SK-N-SH (cell line): ENCODE results near the gene MLXIP. TPM values are rescaled to one million over a fixed set of nuclear protein-coding genes. Genes with fewer than 3 reads are reported as not detected.

Source experiments
- CTCF ChIA-PET: fragments of 300-600, 350-600 bp; formaldehyde crosslinking; extraction: SDS; loops from one replicate; lab custom pipeline; 2021; lab: Yijun Ruan, JAX
- POLR2A ChIA-PET: fragments of 350-600 bp; sonication (Branson Sonifier 250); formaldehyde crosslinking; extraction: SDS; loops from one replicate; lab custom pipeline; 2020; ENCODE audit warnings: antibody characterized with exemption, inconsistent platforms; lab: Yijun Ruan, JAX
- DNase-seq: peaks from one replicate; pipeline ENCODE4 v3.0.0; 2012
- H2AFZ ChIP-seq: fragments of 200-600 bp; sonication (generic); 2 replicates; pipeline ENCODE4 v1.8.1; 2016; ENCODE audit warnings: antibody characterized with exemption, mild to moderate bottlenecking, low read depth
- H3F3A ChIP-seq: fragments of 200-600 bp; sonication (generic); replicated peaks from 2 replicates; pipeline ENCODE3; 2016; ENCODE audit warnings: antibody characterized with exemption, mild to moderate bottlenecking; ENCODE audit not compliant: insufficient read depth
- H3K27ac ChIP-seq, 2 experiments: fragments of 200-500 bp in 1 of 2; fragments of 200-600 bp in 1 of 2; sonication (Bioruptor generic) in 1 of 2; sonication (generic), shearing (Covaris generic) in 1 of 2; 2 replicates each; pipeline versions ENCODE4 v1.5.1 to v1.6.1; 2014 to 2016; ENCODE audit warnings: low read depth in 2 of 2, inconsistent platforms in 1 of 2, low read length in 1 of 2, mild to moderate bottlenecking in 1 of 2, mixed read lengths in 1 of 2
- H3K27me3 ChIP-seq: fragments of 200-600 bp; sonication (generic), shearing (Covaris generic); 2 replicates; pipeline ENCODE4 v1.6.1; 2016; ENCODE audit warnings: mixed run types; ENCODE audit not compliant: insufficient read depth
- H3K36me3 ChIP-seq, 2 experiments: fragments of 200-500 bp in 1 of 2; fragments of 200-600 bp in 1 of 2; sonication (Bioruptor generic) in 1 of 2; sonication (generic) in 1 of 2; replicated peaks in 1 of 2; 2 replicates each; pipeline versions ENCODE3 to v1.5.1; 2014 to 2016; ENCODE audit warnings: low read length in 1 of 2, mild to moderate bottlenecking in 1 of 2; ENCODE audit not compliant: insufficient read depth in 2 of 2, control insufficient read depth in 1 of 2
- H3K4me1 ChIP-seq, 2 experiments: fragments of 200-500 bp in 1 of 2; fragments of 200-600 bp in 1 of 2; sonication (Bioruptor generic) in 1 of 2; sonication (generic), shearing (Covaris generic) in 1 of 2; 2 replicates each; pipeline versions ENCODE4 v1.5.1 to v1.6.1; 2014 to 2016; ENCODE audit warnings: low read depth in 1 of 2, low read length in 1 of 2, mixed run types in 1 of 2; ENCODE audit not compliant: insufficient read depth in 2 of 2, control insufficient read depth in 1 of 2
- H3K4me2 ChIP-seq: fragments of 200-600 bp; sonication (generic), shearing (Covaris generic); 2 replicates; pipeline ENCODE4 v1.6.1; 2017; ENCODE audit warnings: mixed run types
- H3K4me3 ChIP-seq, 2 experiments: fragments of 200-500 bp in 1 of 2; fragments of 200-600 bp in 1 of 2; sonication (Bioruptor generic) in 1 of 2; sonication (generic), shearing (Covaris generic) in 1 of 2; 2 replicates each; pipeline versions ENCODE4 v1.5.1 to v1.8.1; 2014 to 2016; ENCODE audit warnings: low read depth in 2 of 2, inconsistent platforms in 1 of 2, low read length in 1 of 2, mild to moderate bottlenecking in 1 of 2, mixed read lengths in 1 of 2, moderate library complexity in 1 of 2
- H3K79me2 ChIP-seq: fragments of 200-600 bp; sonication (generic); 2 replicates; pipeline ENCODE4 v1.8.1; 2017; ENCODE audit warnings: mild to moderate bottlenecking; ENCODE audit not compliant: insufficient read depth
- H3K9ac ChIP-seq: fragments of 200-600 bp; sonication (generic); 2 replicates; pipeline ENCODE4 v1.6.1; 2017; ENCODE audit warnings: mixed run types
- H3K9me2 ChIP-seq: fragments of 200-600 bp; sonication (generic); 2 replicates; pipeline ENCODE4 v1.6.1; 2017; ENCODE audit warnings: mixed run types
- H3K9me3 ChIP-seq: fragments of 200-600 bp; sonication (generic); 2 replicates; pipeline ENCODE4 v1.6.1; 2017; ENCODE audit warnings: mixed run types, mild to moderate bottlenecking, moderate library complexity
- H4K20me1 ChIP-seq: fragments of 200-600 bp; sonication (generic); 2 replicates; pipeline ENCODE4 v1.6.1; 2017; ENCODE audit warnings: mild to moderate bottlenecking, mixed run types; ENCODE audit not compliant: insufficient read depth
- CHD2 ChIP-seq: fragments of 150-350 bp; IDR thresholded peaks from 2 replicates; pipeline ENCODE4 v1.6.1; 2018; ENCODE audit warnings: low read length; ENCODE audit not compliant: partially characterized antibody
- EP300 ChIP-seq, 2 experiments: IDR thresholded peaks; 2 replicates each; pipeline versions ENCODE4 v1.4.0 to v1.6.1; 2012; ENCODE audit warnings: borderline replicate concordance in 1 of 2, low read depth in 1 of 2, low read length in 1 of 2
- FOSL2 ChIP-seq: IDR thresholded peaks from 2 replicates; pipeline ENCODE4 v1.4.0; 2012; ENCODE audit warnings: low read depth, mild to moderate bottlenecking, moderate library complexity, borderline replicate concordance
- FOXJ3 ChIP-seq: sonication (generic); formaldehyde crosslinking; IDR thresholded peaks from 2 replicates; pipeline ENCODE4 v1.5.1; 2020; ENCODE audit warnings: mild to moderate bottlenecking, missing genetic modification reagents
- FOXM1 ChIP-seq: IDR thresholded peaks from 2 replicates; pipeline ENCODE4 v1.4.0; 2012; ENCODE audit warnings: low read depth, mild to moderate bottlenecking
- GABPA ChIP-seq: IDR thresholded peaks from 2 replicates; pipeline ENCODE4 v1.4.0; 2012; ENCODE audit warnings: low read depth, mild to moderate bottlenecking
- JUND ChIP-seq: IDR thresholded peaks from 2 replicates; pipeline ENCODE4 v1.4.0; 2012
- MAX ChIP-seq: IDR thresholded peaks from 2 replicates; pipeline ENCODE4 v1.4.0; 2012; ENCODE audit warnings: low read depth
- MXI1 ChIP-seq: IDR thresholded peaks from 2 replicates; pipeline ENCODE4 v1.6.1; 2012; ENCODE audit warnings: mild to moderate bottlenecking, low read depth, low read length, improper control_type of control experiment
- NFIC ChIP-seq: IDR thresholded peaks from 2 replicates; pipeline ENCODE4 v1.4.0; 2012; ENCODE audit warnings: borderline replicate concordance
- NRF1 ChIP-seq: IDR thresholded peaks from 2 replicates; pipeline ENCODE4 v1.6.1; 2012; ENCODE audit warnings: low read depth, mild to moderate bottlenecking, low read length
- RCOR1 ChIP-seq: fragments of 150-350 bp; IDR thresholded peaks from 2 replicates; pipeline ENCODE4 v1.6.1; 2017; ENCODE audit warnings: antibody characterized with exemption, low read length
- TCF12 ChIP-seq: IDR thresholded peaks from 2 replicates; pipeline ENCODE4 v1.4.0; 2012
- TEAD4 ChIP-seq: IDR thresholded peaks from 2 replicates; pipeline ENCODE4 v1.4.0; 2012; ENCODE audit warnings: mild to moderate bottlenecking, borderline replicate concordance; ENCODE audit not compliant: insufficient read depth
- WGBS: methylation state at CpG from one replicate; pipeline ENCODE4 v1.1.6; 2017; ENCODE audit warnings: low lambda C conversion rate; 5-methylcytosine and 5-hydroxymethylcytosine counted together
- polyA plus RNA-seq, 3 experiments: library from polyadenylated mRNA; depleted of rRNA; stranded (reverse); fragments of >200 nt; gene quantifications; 2 replicates each; pipeline ENCODE4 v1.2.3, GENCODE V29; 2012
- TF ChIP-seq, protein P1 (sequence below): IDR thresholded peaks from 2 replicates; pipeline ENCODE4 v1.4.0; 2012; ENCODE audit warnings: low read depth, borderline replicate concordance
- TF ChIP-seq, protein P2 (sequence below): fragments of 150-350 bp; IDR thresholded peaks from 2 replicates; pipeline ENCODE4 v1.6.1; 2016; ENCODE audit warnings: mild to moderate bottlenecking, low read depth, low read length
- TF ChIP-seq, protein P3 (sequence below): IDR thresholded peaks from 2 replicates; pipeline ENCODE4 v1.6.1; 2012; ENCODE audit warnings: mild to moderate bottlenecking, low read depth, low read length, moderate library complexity

The MLXIP gene
- polyA plus RNA-seq, 1 of the 3 experiments (the other 2 are of a cell fraction): 11.0 TPM

DNA sequence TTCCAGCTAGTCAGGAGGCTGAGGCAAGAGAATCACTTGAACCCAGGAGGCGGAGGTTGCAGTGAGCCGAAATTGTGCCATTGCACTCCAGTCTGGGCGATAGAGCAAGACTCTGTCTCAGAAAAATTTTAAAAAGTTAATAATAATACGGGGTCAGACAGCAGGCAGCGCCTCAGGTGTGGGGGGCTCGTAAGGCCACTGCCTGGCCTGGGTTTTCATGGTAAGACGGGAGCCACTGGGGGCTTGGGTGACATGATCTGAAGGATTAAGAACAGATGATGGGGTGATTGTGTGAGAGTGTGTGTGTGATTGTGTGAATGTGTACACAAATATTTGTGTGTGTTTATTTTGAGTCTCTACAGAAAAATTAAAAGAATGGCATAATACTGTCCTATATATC lies 33.3 kb upstream of the MLXIP start:
- Histone ChIP-seq H3K36me3 (peaks cover 12 to 48% of the 10 kb centered on the region in 2 experiments), H3F3A (peaks cover 11% of the 10 kb centered on the region), H3K9me2 (no peaks in the 10 kb centered on the region), H3K4me1 (no peaks in the 10 kb centered on the region), H3K4me3 (no peak overlapping the region), H3K9me3 (no peaks in the 10 kb centered on the region), H4K20me1 (no peaks in the 10 kb centered on the region), H2AFZ (no peak overlapping the region), H3K27me3 (no peaks in the 10 kb centered on the region), H3K4me2 (no peak overlapping the region), H3K79me2 (peaks cover 6% of the 10 kb centered on the region; the same call in 1 of the 2 replicates), H3K9ac (no peak overlapping the region), H3K27ac (no peak overlapping the region)
- TF ChIP-seq TEAD4: no peak
- no peak for TF ChIP-seq GABPA
- TF ChIP-seq TCF12: no peak
- TF ChIP-seq, protein P1, sequence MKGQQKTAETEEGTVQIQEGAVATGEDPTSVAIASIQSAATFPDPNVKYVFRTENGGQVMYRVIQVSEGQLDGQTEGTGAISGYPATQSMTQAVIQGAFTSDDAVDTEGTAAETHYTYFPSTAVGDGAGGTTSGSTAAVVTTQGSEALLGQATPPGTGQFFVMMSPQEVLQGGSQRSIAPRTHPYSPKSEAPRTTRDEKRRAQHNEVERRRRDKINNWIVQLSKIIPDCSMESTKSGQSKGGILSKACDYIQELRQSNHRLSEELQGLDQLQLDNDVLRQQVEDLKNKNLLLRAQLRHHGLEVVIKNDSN: no peak
- TF ChIP-seq JUND: no peak
- TF ChIP-seq MXI1: no peak
- no peak for TF ChIP-seq FOXJ3 (CRISPR knock-in tag)
- no peak for TF ChIP-seq EP300 (IDR thresholded peaks at IDR 0.05; ENCODE audit: borderline replicate concordance in 1 of 2, low read depth in 1 of 2, low read length in 1 of 2)
- no peak for TF ChIP-seq FOXM1
- TF ChIP-seq, protein P2, sequence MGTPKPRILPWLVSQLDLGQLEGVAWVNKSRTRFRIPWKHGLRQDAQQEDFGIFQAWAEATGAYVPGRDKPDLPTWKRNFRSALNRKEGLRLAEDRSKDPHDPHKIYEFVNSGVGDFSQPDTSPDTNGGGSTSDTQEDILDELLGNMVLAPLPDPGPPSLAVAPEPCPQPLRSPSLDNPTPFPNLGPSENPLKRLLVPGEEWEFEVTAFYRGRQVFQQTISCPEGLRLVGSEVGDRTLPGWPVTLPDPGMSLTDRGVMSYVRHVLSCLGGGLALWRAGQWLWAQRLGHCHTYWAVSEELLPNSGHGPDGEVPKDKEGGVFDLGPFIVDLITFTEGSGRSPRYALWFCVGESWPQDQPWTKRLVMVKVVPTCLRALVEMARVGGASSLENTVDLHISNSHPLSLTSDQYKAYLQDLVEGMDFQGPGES: no peak
- TF ChIP-seq FOSL2: no peak
- no peak for TF ChIP-seq RCOR1
- TF ChIP-seq NFIC: no peak
- DNase-seq: no peak
- WGBS: 94% methylated on average over 7 of the region's 7 CpGs
- CTCF ChIA-PET: interaction anchor here (1.2 to 1.6 kb wide), 2 partner anchors 8 to 9 kb away, joined by 3 to 5 read pairs; no protein-coding TSS in a partner anchor
- POLR2A ChIA-PET: no interaction called here

DNA sequence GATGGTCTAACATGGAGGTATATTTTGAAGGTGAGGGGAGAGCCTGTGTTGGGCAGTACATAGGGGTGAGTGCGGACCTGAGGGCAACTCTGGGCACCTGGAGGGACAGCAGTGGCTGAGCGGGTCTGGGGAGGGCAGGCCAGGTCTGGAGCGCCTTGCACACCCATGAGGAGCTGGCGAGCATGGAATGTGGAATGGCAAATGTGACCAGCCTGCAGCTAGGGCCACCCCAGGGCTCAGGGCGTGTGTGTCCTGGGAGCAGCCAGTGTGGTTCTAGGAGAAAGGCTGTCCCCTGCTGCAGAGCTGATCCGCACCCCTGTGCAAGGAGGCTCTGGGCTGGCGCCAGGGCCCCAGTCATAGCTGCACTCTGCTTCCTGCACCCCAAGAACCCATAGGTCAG lies 32.4 kb upstream of the MLXIP start:
- Histone ChIP-seq H3K9me2 (no peaks in the 10 kb centered on the region), H3K9ac (no peak overlapping the region), H3F3A (peaks cover 11% of the 10 kb centered on the region), H4K20me1 (no peaks in the 10 kb centered on the region), H3K9me3 (no peaks in the 10 kb centered on the region), H3K79me2 (peaks cover 12% of the 10 kb centered on the region; the same call in 1 of the 2 replicates), H2AFZ (no peak overlapping the region), H3K4me3 (no peak overlapping the region), H3K27ac (no peak overlapping the region), H3K27me3 (no peaks in the 10 kb centered on the region), H3K36me3 (peaks cover 12 to 45% of the 10 kb centered on the region in 2 experiments), H3K4me1 (peaks cover 0 to 2% of the 10 kb centered on the region in 2 experiments; a peak in 1 of 4 replicates), H3K4me2 (no peak overlapping the region)
- TF ChIP-seq MAX: no peak
- TF ChIP-seq NRF1: no peak
- TF ChIP-seq RCOR1: no peak
- no peak for TF ChIP-seq MXI1
- no peak for TF ChIP-seq FOXJ3 (CRISPR knock-in tag)
- TF ChIP-seq, protein P3, sequence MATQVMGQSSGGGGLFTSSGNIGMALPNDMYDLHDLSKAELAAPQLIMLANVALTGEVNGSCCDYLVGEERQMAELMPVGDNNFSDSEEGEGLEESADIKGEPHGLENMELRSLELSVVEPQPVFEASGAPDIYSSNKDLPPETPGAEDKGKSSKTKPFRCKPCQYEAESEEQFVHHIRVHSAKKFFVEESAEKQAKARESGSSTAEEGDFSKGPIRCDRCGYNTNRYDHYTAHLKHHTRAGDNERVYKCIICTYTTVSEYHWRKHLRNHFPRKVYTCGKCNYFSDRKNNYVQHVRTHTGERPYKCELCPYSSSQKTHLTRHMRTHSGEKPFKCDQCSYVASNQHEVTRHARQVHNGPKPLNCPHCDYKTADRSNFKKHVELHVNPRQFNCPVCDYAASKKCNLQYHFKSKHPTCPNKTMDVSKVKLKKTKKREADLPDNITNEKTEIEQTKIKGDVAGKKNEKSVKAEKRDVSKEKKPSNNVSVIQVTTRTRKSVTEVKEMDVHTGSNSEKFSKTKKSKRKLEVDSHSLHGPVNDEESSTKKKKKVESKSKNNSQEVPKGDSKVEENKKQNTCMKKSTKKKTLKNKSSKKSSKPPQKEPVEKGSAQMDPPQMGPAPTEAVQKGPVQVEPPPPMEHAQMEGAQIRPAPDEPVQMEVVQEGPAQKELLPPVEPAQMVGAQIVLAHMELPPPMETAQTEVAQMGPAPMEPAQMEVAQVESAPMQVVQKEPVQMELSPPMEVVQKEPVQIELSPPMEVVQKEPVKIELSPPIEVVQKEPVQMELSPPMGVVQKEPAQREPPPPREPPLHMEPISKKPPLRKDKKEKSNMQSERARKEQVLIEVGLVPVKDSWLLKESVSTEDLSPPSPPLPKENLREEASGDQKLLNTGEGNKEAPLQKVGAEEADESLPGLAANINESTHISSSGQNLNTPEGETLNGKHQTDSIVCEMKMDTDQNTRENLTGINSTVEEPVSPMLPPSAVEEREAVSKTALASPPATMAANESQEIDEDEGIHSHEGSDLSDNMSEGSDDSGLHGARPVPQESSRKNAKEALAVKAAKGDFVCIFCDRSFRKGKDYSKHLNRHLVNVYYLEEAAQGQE: no peak
- TF ChIP-seq CHD2: no peak
- no peak for TF ChIP-seq TCF12
- 94% methylated on average over 4 of the region's 7 CpGs for WGBS
- CTCF ChIA-PET: interaction anchor here (1.0 to 1.3 kb wide), 2 partner anchors 15 to 78 kb away, joined by 3 to 4 read pairs; no protein-coding TSS in a partner anchor
- POLR2A ChIA-PET: interaction anchor here (0.5 kb wide), 1 partner anchor 18 kb away, joined by 3 read pairs; no protein-coding TSS in a partner anchor
- DNase-seq: no peak
